Glomerular visceral epithelial cell (primary cell): ENCODE results near the gene ARID5A.
"Not testable (repeated sequence)": the region's sequence is repeated elsewhere in the genome, so short reads cannot be mapped to it uniquely, and the experiment has no call there.

Source experiments
- DNase-seq: peaks from one replicate; pipeline ENCODE4 v3.0.0-alpha.2; 2016; ENCODE audit errors: extremely low spot score

The ARID5A gene

GRCh38 chr2:96536445-96537065, at the start of gene ARID5A:
TSS of gene ARID5A (plus strand) at chr2:96536752. CDS start at chr2:96536827, 75 bp downstream.
- peak; percentile 93 for DNase-seq

GRCh38 chr2:96489261-96489660, 47.3 kb upstream of the ARID5A start:
- DNase-seq: no peak

GRCh38 chr2:96489663-96490062, 46.9 kb upstream of the ARID5A start:
- no peak for DNase-seq

GRCh38 chr2:96491860-96492497, 44.6 kb upstream of the ARID5A start:
- no peak for DNase-seq

GRCh38 chr2:96493072-96493471, 43.5 kb upstream of the ARID5A start:
- peak; percentile 97 for DNase-seq

- no peak for DNase-seq
Measured at GRCh38 chr2:96494188-96494587, 42.4 kb upstream of the ARID5A start.

GRCh38 chr2:96495982-96496629, 40.4 kb upstream of the ARID5A start:
- no peak for DNase-seq

GRCh38 chr2:96498021-96498431, 38.5 kb upstream of the ARID5A start:
- no peak for DNase-seq

GRCh38 chr2:96498611-96499010, 37.9 kb upstream of the ARID5A start:
- not testable (repeated sequence) for DNase-seq

GRCh38 chr2:96499061-96499960, 37.2 kb upstream of the ARID5A start:
- no peak for DNase-seq

GRCh38 chr2:96500385-96501066, 36.0 kb upstream of the ARID5A start:
- no peak for DNase-seq

- peak; percentile 33 for DNase-seq
Measured at GRCh38 chr2:96501471-96501874, 35.1 kb upstream of the ARID5A start.

GRCh38 chr2:96501886-96502810, 34.4 kb upstream of the ARID5A start:
- DNase-seq: no peak

GRCh38 chr2:96502891-96503636, 33.5 kb upstream of the ARID5A start:
- peak; percentile 77 for DNase-seq

- no peak for DNase-seq
Measured at GRCh38 chr2:96503637-96504243, 32.8 kb upstream of the ARID5A start.

GRCh38 chr2:96505231-96505889, 31.2 kb upstream of the ARID5A start, which contains the start of gene NEURL3:
TSS of gene NEURL3 (minus strand) at chr2:96505357. CDS start at chr2:96505286, 71 bp downstream.
- DNase-seq: peak; percentile 98

- no peak for DNase-seq
Measured at GRCh38 chr2:96506016-96506906, 30.3 kb upstream of the ARID5A start.

GRCh38 chr2:96506907-96507240, 29.7 kb upstream of the ARID5A start:
- no peak for DNase-seq
